ENCODE results near the gene SHH. TPM values are rescaled to one million over a fixed set of nuclear protein-coding genes. Genes with fewer than 3 reads are reported as not detected.

Gene SHH
- polyA plus RNA-seq, 1 experiment: not detected

DNA sequence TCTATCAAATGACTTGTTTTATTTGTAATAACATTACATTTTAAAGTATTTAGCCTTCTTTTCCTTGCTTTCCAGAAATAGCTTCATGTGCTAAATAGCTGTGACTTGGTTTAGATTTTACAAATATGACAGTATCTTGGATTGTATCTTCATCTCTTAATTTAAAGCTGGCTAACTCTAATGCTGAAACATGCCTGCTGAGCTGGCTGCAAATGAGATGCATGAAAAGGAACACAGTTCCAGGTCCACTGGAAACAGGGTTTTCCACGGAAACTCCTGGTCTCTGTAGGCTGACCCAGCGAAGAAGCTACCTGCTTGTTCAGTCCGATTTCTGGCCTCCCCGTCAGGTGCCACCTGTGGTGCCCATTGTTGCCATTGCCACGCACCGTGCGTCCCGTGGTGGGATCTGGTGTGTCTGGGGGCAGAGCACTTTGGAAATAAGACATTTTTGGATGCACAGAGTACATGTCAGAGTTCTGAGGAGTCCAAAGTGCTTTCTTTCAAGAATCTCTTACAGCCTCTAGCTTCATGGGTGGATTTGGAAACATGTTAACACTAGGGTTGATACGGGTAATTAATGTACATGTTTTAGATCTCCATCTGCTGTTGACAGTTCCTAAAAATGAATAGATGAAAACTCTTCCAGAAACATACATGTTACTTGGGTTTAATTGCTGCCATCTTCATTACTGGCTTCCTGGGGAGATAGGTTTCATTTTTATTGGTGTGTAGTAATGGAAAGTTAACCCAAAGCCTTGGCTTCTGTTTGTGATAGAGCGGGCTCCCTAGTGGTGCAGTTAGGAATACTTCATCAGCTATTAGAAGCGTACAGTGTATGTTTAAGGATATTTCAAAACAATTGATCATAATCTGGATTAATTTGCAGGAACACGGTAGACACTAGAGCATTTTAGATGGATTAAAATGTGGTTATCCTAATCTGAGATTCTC is 45.0 kb downstream of the SHH start:
- Histone ChIP-seq H3K27me3 (ENCODE audit: control insufficient read depth, insufficient read depth, low read length) (no peaks in the 10 kb centered on the region), H3K9me3 (ENCODE audit: control insufficient read depth, insufficient read depth, low read length) (no peaks in the 10 kb centered on the region), H3K4me3 (ENCODE audit: low read depth, low read length) (no peak overlapping the region), H3K27ac (ENCODE audit: low read depth, low read length) (no peak overlapping the region)
- TF ChIP-seq, protein P1, sequence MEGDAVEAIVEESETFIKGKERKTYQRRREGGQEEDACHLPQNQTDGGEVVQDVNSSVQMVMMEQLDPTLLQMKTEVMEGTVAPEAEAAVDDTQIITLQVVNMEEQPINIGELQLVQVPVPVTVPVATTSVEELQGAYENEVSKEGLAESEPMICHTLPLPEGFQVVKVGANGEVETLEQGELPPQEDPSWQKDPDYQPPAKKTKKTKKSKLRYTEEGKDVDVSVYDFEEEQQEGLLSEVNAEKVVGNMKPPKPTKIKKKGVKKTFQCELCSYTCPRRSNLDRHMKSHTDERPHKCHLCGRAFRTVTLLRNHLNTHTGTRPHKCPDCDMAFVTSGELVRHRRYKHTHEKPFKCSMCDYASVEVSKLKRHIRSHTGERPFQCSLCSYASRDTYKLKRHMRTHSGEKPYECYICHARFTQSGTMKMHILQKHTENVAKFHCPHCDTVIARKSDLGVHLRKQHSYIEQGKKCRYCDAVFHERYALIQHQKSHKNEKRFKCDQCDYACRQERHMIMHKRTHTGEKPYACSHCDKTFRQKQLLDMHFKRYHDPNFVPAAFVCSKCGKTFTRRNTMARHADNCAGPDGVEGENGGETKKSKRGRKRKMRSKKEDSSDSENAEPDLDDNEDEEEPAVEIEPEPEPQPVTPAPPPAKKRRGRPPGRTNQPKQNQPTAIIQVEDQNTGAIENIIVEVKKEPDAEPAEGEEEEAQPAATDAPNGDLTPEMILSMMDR (IDR thresholded peaks at IDR 0.05; ENCODE audit: low read depth, low read length): no peak
- ChIA-PET CTCF (interaction anchor here (0.6 to 6.8 kb wide), 18 partner anchors 9 to 1011 kb away, joined by 3 to 145 read pairs (median 4); no protein-coding TSS in a partner anchor), POLR2A (no interaction called here)
- DNase-seq (ENCODE audit: low read depth, low spot score): no peak

DNA sequence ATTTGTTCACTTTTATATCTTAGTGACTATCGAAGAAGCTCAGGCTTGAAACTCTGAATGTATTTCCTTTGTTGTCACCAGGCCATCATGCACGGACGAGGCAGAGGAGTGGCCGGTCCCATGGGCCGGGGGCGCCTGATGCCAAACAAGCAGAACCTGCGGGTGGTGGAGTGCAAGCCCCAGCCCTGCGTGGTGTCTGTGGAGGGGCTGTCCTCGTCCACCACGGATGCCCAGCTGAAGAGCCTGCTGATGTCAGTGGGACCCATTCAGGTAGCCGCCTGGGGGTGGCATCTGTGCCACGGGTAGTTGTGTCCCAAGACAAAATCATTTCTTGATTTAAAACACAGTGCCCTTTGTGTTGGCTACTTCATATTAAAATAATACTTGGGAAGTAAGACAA is 45.9 kb downstream of the SHH start:
- TF ChIP-seq, protein P1 (IDR thresholded peaks at IDR 0.05; ENCODE audit: low read depth, low read length): no peak
- POLR2A ChIA-PET: no interaction called here
- no peak overlapping the region for H3K4me3 ChIP-seq (ENCODE audit: low read depth, low read length)
- CTCF ChIA-PET: interaction anchor here (1.2 to 6.8 kb wide), 5 partner anchors 13 to 839 kb away, joined by 3 to 145 read pairs (median 9); no protein-coding TSS in a partner anchor
- H3K9me3 ChIP-seq (ENCODE audit: control insufficient read depth, insufficient read depth, low read length): no peaks in the 10 kb centered on the region
- DNase-seq (ENCODE audit: low read depth, low spot score): no peak
- no peak overlapping the region for H3K27ac ChIP-seq (ENCODE audit: low read depth, low read length)
- H3K27me3 ChIP-seq (ENCODE audit: control insufficient read depth, insufficient read depth, low read length): no peaks in the 10 kb centered on the region

DNA sequence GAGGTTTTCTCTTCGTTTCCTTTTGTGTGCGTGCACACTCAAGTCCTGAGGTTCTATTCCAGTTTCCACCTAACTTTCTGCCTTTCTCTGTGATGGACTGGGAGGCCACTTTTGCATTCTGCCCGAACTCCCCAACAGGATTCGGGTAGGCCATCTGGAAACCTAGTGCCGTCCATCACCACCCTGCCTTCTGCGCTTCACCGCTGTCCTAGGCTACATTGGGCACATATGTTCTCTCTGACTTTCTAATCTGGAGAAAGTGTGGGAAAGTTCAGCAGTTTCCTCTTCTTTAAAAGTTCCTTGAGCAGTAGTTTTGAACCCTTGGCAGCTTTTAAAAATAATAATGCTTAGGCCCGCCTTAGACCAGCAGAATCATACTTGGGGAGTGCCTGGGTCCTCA is 46.8 kb downstream of the SHH start:
- ChIA-PET CTCF (interaction anchor here (1.2 to 6.8 kb wide), 3 partner anchors 18 to 838 kb away, joined by 3 to 145 read pairs (median 9); no protein-coding TSS in a partner anchor), POLR2A (no interaction called here)
- Histone ChIP-seq H3K27ac (ENCODE audit: low read depth, low read length) (no peak overlapping the region), H3K9me3 (ENCODE audit: control insufficient read depth, insufficient read depth, low read length) (no peaks in the 10 kb centered on the region), H3K4me3 (ENCODE audit: low read depth, low read length) (no peak overlapping the region), H3K27me3 (ENCODE audit: control insufficient read depth, insufficient read depth, low read length) (no peaks in the 10 kb centered on the region)
- no peak for DNase-seq (ENCODE audit: low read depth, low spot score)
- TF ChIP-seq, protein P1 (IDR thresholded peaks at IDR 0.05; ENCODE audit: low read depth, low read length): no peak

DNA sequence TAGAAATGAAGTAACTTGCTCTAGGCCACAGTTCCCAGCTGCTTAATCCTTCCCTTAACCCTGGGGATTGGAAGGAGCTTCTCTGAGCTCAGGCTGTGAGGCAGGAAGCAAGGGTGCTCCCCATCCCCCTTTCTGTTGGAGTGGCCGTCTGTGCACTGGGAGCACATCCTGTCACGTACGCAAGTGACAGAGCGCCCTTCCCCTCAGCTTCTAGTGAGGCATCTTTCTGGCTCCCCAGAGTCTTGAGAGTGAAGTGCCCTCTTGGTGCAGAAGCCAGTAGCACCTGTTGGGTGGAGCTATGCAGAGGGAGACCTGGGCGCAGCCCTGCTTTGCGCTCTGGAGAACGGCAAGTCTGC is 47.8 kb downstream of the SHH start:
- Histone ChIP-seq H3K4me3 (ENCODE audit: low read depth, low read length) (no peak overlapping the region), H3K27me3 (ENCODE audit: control insufficient read depth, insufficient read depth, low read length) (no peaks in the 10 kb centered on the region), H3K27ac (ENCODE audit: low read depth, low read length) (no peak overlapping the region), H3K9me3 (ENCODE audit: control insufficient read depth, insufficient read depth, low read length) (no peaks in the 10 kb centered on the region)
- TF ChIP-seq, protein P1 (IDR thresholded peaks at IDR 0.05; ENCODE audit: low read depth, low read length): no peak
- POLR2A ChIA-PET: no interaction called here
- CTCF ChIA-PET: no interaction called here
- DNase-seq (ENCODE audit: low read depth, low spot score): no peak
